Left renal cortex interstitium (tissue), 4 donors: ENCODE measurements around the gene ST6GALNAC2. TPM values are rescaled to one million over a fixed set of nuclear protein-coding genes. Genes with fewer than 3 reads are reported as not detected.
"Not testable (repeated sequence)": the region's sequence is repeated elsewhere in the genome, so short reads cannot be mapped to it uniquely, and the experiment has no call there.

Experiments
- DNase-seq, 4 donors: peaks; one replicate each; pipeline ENCODE4 v3.0.0-alpha.2; 2013; ENCODE audit warnings: low read depth in 4 of 4, low spot score in 2 of 4, missing footprints in 1 of 4
- polyA plus RNA-seq, 4 donors: library from polyadenylated mRNA; unstranded; fragments of 120-200 nt; gene quantifications; one replicate each; pipeline ENCODE4 v1.2.1, GENCODE V29; 2013; ENCODE audit not compliant: insufficient read length in 4 of 4

Gene ST6GALNAC2
- polyA plus RNA-seq, 4 donors, result 9.3 to 13.8 (median 9.8) TPM

GRCh38 chr17:76572201-76572910 lies 13.3 kb downstream of the ST6GALNAC2 start:
- DNase-seq, result no peak

GRCh38 chr17:76570877-76571471 lies 14.7 kb downstream of the ST6GALNAC2 start:
- DNase-seq, result no peak

DNA sequence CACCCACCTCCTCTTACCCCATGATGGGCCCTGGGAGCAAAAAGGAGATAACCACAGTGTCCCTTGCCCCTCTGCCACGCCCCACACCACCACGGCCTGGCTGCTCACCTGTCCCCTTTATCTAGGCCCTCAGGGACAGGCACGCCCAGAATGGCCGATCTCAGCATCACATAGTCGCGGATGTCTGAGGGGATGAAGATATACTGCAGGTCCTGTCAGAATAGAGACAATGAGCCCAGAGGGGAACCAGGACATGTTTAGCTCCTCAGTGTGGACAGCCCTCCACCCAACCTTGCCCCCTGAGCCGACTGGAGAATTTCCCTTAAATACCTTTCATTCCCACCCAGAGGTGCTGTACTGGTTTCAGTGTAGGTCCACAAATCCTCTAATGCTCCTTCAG lies 15.2 kb downstream of the ST6GALNAC2 start:
- DNase-seq, result no peak

- no peak for DNase-seq
These were observed 15.9 kb downstream of the ST6GALNAC2 start for GRCh38 chr17:76569607-76570279.

GRCh38 chr17:76568811-76569221 lies 16.8 kb downstream of the ST6GALNAC2 start:
- no peak for DNase-seq

DNA sequence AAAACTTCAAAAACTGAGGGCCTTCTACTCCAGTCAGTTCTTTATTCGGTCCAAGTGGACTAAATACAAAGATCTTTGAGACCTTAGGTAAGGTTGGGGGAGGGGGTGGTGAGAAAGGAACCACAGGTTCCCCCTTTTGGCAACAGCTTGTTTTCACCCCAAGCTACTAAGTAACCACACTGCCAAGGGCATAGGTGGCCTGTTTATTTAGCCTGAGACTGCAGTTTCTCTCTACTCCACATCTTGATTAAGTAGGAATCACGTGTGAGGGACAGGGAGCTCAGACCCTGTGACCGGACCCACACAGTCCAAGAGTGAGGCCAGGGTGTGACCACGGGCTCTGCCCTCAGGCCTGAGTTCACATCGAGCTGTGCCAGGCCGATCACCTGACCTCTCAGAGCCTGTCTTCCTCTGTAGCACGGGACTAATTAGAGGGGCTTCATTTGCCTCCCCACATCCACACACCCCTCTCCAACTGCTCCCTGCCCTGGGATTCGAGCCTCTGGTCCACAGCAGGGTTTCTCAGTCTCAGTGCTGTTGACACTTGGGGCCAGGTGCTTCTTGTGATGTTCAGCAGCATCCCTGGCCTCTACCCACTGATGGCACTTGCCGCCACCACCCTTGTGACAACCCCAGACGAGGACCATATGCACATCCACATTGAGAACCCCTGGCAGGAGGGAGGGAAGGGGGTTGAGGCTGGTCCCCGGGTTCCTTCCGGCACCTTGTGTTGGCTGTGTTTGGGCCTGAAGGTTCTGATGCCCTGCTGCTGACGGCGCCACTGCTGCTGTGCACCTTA lies 17.8 kb downstream of the ST6GALNAC2 start:
- DNase-seq, result no peak

GRCh38 chr17:76566988-76567431 lies 18.6 kb downstream of the ST6GALNAC2 start:
- DNase-seq, result no peak

GRCh38 chr17:76566613-76566943 lies 19.1 kb downstream of the ST6GALNAC2 start:
- DNase-seq, result no peak

DNA sequence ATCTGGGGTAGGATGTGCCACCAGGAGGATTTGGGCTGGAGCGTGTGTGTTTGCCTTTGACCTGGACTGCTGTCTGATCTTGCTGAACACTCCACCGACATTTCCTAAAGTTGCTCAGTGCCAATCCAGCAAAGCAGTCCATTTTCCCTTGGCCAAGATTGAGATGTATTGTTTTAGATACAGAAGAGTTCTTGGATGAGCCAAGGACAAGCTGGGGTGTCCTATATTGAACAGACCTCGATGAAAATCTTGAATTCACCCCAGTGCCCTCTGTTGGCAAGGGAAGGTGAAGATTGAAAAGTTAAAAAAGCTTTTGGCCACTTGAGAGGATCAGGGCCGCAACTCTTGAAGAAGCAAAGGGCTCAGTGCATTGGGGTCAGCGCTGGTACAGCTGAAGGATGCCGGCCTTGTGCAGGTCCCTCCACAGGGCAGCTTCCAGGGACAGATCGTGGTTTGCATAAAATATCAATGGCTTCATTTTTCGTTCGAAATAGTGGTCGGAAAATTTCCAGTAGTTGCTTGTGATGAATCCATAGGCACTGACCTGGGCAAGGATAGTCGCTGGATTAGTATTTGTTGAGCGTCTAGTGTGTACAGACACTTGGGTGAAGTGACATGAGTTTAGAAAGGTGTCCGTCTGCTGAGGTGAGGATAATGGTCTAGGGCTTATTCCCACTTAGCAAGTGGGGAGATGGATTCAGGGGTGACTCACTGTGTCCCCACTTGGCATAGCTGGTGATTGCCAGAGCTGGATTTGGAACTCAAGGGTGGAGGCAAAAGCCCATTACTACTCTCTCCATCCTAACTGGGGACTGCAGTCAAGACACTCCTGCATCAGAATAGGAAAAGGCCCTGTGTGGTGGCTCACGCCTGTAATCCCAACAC lies 19.7 kb downstream of the ST6GALNAC2 start:
- no peak for DNase-seq

DNA sequence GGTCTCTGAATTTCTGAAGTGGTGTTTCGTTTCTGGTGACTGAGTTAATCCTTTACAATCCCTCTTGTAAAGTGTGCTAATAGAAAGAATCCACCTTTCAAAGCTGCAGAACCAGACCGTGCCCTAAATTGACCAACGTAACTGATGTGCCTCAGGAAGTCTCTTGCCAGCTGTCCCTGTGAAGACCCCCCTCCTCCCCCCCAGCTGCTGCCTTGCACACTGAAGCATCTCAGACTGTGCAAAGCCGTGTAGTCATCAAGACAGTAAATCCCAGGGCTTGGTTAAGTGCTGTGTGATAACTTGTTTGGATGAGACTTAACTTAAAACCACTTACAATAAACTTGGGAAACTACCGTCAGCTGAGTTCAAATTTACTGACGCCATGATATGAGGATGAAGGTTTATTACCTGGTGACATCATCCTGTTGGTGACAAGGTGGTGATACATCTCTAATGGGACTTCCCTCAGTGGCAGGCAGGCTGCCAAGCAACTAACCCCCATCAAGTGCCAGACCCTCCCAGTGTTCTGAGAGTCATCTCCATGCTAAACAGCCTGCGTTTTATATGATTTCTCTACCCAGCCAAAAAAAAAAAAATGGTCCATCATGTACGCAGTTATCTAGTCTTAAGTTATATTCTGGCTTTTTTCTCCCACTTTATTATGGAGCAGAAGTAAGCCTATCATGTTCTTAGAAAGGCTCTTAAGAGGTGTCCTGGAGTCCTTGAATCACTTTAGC lies 20.5 kb downstream of the ST6GALNAC2 start:
- not testable (repeated sequence) for DNase-seq

DNA sequence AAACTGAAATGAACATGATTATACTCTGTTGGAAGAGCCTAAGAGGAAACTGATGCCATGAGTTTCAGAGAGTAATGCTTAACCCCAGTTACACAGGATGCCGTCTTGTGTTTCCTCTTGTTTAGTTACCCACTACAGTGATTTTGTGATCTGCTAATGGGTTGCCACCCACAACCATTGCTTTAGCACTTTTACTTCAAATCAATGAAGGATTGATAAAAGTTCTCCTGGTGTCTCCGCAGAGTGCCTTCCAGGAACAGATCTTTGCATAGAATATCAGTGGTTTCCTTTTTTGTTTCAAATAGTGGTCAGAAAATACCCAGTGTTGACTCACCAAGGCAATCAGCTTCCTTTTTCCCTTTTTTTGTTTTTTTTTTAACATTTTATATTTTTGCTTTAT lies 22.3 kb downstream of the ST6GALNAC2 start:
- not testable (repeated sequence) for DNase-seq

DNA sequence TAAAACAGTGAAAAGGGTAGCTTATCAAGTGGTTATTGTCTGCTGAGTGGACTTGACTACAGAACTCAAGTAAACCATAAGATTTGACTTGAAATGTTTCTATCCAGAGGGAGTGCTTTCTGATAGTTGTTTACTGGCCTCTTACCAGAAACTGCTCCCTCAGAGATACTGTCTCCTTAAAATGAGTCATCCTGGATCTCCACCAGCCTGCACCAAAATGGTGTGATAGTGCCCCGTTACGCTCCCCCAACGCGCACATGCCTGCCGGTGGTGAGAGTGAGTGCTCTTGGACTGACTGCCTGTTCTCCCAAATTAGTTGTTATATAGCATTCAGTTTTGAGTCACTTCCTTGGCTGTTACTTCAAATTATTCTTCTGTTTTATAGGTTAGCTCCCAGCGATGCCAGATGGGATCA lies 22.9 kb downstream of the ST6GALNAC2 start:
- DNase-seq, result no peak

DNA sequence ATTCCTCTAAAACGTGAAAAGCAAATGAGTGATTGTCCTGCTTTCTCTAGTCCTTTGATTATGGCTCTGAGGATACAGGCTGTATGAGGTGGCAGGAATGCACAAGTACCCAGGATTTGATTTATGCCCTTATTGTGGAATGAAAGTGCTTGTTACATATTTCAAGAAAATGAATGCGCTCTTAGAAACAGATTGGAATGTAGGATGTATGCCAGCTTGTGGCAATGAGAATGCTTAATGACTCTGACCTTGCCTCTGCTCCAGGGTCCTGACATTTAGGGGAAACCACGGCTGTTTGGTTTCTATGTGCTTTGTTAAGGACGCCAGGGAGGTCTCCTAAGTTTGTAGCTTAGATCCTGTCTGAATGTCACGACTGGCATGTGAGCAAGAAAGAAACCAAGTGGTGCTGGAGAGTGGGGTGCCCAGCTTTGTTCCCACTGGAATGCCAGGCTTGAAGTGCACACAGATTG lies 23.8 kb downstream of the ST6GALNAC2 start:
- DNase-seq, result no peak

GRCh38 chr17:76561332-76561731 lies 24.3 kb downstream of the ST6GALNAC2 start:
- no peak for DNase-seq

DNA sequence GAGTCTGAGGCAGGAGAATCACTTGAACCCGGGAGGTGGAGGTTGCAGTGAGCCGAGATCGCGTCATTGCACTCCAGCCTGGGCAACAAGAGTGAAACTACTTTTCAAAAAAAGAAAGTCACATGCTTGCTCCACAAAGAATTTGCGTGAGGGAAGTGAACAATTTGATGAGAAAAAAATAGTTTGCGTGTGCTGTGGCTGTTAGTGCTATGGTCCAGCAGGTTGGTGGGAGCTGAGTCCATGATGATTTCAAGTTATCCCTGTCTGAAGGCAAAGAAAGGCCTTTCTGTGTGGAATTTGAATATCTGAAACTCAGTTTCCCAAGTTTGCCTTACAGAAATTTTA lies 24.8 kb downstream of the ST6GALNAC2 start:
- DNase-seq, result no peak

- DNase-seq, result no peak
These were observed 25.4 kb downstream of the ST6GALNAC2 start for GRCh38 chr17:76560036-76560876.

- DNase-seq, result not testable (repeated sequence)
These were observed 26.2 kb downstream of the ST6GALNAC2 start for GRCh38 chr17:76559460-76559859.
